GM18505 (cell line): ENCODE measurements around the gene PHACTR2.
A peak's percentile ranks its signal among the peaks of the same experiment; 100 is the strongest.
"Not testable (repeated sequence)": the region's sequence is repeated elsewhere in the genome, so short reads cannot be mapped to it uniquely, and the experiment has no call there.

ENCODE experiments used
- ATAC-seq: cut with Tn5 transposase; IDR thresholded peaks from one replicate; pipeline ENCODE4 v1.9.1; 2021; ENCODE audit not compliant: unreplicated experiment
- POLR2A ChIP-seq: IDR thresholded peaks from 4 replicates; pipeline ENCODE4 v1.6.1; 2011; ENCODE audit warnings: borderline replicate concordance; ENCODE audit not compliant: insufficient read depth, insufficient read length; ENCODE audit errors: extremely low read depth

The PHACTR2 gene

DNA sequence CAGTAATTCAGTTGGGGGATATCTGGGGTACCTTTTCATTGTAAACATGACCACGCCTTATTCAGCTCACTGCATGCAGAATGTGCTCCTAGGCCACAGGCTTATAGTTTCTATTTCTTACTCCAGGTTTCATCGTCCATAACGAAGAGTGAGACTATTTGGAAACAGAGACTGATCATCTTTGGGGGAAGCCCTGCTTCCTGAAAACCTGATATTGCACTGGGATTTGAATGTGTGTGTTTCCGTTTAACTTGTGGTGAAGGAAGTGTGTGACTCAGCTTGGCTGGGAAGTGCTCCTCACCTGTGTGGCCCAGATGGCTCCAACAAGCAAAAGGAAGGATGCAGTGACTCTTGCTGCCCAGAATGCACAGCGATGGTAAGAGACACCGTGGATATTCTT lies 145.8 kb downstream of the PHACTR2 start:
- no peak for TF ChIP-seq POLR2A
- no peak for ATAC-seq

DNA sequence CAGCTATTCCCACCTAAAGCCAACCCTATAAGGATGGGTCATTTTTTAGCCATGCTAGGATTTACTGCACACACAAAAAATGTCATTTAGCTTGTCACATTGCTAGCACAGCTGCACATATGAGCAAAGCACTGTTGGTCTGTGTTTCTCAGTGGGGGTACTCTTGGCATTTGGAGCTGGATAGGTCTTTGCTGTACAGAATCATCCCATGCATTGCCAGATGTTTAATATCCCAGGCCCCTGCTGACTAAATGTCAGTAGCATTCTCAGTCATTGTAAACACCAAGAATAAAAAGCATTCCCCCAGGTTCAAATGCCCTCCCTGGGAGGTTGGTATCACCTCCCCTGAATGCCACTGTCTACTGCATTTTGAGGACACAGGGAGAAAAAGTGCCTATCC lies 150.8 kb downstream of the PHACTR2 start:
- no peak for ATAC-seq
- no peak for TF ChIP-seq POLR2A

DNA sequence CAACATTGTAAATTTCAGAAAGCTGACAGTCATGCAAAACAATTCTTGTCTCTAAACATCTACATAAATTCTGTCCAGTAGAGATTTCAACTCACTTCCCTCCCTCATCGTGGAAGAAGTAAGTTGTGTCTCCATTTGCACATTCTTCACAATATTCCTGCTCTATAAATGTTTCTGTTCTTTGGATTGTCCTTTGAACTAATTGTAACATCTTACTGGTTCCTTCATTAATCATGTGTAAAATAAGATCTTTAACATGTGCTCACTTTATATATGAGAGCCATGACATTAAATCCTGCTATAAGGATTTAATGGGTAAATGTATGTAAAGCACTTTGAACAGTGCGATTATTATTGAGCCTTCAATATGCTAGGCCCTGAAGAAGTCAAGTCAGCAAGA lies 158.4 kb downstream of the PHACTR2 start:
- ATAC-seq, result no peak

DNA sequence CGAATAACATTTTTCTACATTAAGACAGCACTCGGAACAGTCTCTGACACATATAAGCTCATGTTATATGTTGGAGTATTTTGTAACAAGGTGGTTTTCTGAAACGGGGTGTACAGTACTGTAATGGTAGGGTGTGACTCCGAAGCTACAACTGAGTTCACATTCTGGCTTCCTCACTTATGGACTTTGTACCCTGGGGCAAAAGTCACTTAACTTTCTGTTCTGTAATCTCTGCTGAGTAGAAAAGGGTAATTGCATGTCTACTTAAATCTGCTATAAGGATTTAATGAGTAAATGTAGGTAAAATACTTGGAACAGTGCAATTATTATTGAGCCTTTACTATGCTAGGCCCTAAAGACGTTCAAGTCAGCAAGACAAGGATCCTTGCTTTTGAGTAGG lies 160.6 kb downstream of the PHACTR2 start:
- no peak for ATAC-seq
- TF ChIP-seq POLR2A, result no peak

More for the DNA sequence above, 158.4 kb downstream of the PHACTR2 start:
- no peak for TF ChIP-seq POLR2A

DNA sequence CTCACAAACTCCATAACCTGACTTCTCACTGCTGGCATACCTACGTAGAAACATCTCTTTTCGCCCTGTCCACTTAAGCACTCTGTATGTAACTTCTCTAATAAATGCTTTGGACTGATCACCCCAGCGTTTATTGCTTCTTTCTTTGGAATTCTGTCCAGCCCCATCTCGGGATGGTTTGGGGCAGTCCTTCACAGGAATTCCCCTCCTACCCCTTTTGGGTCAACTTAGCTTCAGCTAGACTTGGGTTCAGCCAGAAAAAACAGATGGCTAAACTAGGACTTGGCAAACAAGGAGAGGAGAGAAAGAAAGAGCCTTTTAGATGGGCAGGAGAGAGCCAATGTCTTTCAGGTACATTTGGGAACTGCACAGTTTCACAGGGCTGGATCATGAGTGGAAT lies 161.4 kb downstream of the PHACTR2 start:
- TF ChIP-seq POLR2A, result no peak
- ATAC-seq, result no peak

DNA sequence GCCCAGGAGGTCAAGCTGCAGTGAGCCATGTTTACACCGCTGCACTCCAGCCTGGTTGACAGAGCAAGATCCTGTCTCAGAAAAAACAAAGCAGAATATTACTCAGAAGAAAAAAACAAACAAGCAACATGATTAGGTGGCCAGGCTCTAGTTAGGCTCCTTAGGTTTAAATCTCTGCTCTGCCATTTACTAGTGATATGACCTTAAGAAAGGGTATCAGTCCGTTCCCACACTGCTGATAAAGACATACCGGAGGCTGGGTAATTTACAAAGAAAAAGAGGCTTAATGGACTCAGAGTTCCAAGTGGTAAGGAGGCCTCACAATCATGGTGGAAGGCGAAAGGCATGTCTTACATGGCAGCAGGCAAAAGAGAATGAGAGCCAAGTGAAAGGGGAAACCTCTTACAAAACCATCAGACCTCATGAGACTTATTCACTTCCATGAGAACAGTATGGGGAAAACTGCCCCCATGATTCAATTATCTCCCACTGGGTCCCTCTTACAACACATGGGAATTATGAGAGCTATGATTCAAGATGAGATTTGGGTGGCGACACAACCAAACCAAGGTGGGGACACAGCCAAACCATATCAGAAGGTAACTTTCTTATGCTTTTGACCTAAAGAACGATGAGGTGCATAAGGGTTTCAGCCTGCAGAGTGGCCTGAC lies 163.0 kb downstream of the PHACTR2 start:
- no peak for ATAC-seq
- no peak for TF ChIP-seq POLR2A

DNA sequence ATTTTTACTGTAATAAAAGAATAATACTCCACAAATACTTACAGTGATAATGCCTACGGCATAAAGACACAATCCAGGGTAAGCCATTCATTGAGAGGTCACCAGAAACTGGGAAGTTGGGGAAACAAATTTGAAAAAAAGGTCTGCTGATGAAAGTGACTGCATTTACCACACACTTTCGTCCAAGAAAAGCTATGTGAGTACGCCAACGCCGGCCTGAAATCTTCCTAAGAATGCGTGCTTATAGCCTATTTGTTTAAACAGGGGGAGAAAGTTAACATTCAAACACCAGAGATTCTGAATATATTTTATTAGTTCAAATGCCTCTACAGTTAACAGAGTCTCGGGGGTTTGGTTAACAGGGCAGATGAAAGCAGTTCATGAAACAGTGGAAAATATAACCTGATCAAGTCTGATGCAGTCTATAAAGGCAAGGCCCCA lies 164.7 kb downstream of the PHACTR2 start:
- no peak for ATAC-seq
- TF ChIP-seq POLR2A, result no peak

DNA sequence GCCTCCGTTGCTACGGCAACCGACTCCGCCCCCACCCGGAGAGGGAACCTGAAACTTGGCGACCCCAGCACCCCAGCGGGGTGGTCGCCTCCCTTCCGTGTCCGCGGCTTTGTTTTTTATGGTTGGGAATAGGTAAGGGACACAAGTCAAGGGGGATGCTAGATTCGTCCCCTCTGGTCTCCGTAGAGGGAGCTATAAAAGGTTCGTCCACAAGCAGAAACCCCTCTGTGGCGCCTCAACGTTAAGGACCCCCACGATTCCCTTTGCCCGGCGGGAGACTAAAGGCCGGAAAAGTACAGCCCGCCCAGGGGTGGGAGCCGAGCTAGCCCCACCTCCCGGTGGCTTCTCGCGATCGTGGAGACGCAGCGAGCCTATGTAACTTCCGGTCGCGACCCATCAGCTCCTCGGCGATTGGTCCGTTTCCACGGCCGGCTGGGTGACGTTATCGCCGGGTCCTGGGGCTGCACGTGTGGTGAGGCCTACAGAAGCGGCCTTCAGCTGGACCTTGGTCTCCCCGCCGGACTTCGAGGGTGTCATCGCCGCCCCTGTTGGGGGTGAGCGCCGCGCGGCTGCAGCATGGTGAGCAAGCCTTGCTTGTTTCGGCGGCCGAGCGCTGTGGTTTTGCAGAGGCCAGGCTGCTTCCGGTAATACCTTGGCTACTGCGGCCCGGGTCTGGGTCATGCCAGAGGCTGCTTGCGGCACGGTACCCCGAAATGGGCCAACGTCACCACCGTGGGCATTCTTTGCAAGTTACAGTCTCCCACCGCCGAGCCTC lies 165.3 kb downstream of the PHACTR2 start, which contains the start of gene LTV1:
TSS of gene LTV1 (plus strand) at position 437 of the 775 bp plus-strand sequence. CDS start at position 577, 140 bp downstream.
- TF ChIP-seq POLR2A, result peak; percentile 90
- ATAC-seq, result peak; percentile 100

DNA sequence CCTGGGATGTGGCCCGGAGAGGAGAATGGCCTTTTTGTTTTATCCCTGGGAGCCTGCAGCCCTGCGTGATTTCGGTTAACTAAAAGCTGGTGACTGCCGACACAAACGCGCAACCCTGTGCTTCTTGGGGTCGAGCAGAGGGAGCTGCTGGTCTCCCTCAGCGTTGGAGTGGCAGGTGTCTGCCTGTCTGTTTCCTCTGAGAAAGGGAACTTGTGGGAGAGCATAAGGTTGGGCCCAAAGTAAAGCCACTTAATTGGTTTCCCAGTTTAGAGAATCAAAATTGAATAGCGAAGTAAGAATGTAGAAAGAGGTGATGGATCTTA lies 165.9 kb downstream of the PHACTR2 start:
- no peak for TF ChIP-seq POLR2A

DNA sequence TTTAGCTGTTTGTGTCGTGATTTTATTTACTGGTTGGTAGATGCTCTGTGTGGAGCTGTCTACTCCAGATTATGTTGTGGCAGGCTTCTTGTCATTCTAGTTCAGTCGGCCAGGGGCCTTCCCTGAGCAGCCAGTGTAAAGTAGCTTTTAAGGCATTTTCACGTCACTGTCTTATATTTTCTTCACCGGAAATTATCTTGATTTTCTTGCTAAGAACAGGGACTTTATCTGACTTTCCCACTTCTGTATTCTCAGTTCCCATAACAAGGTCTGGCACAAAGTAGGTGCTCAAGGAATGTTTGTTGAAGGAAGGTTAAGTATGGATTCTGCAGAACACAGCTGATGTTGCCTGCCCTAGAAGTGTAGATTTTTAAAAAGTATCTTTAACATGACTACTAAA lies 166.2 kb downstream of the PHACTR2 start:
- TF ChIP-seq POLR2A, result no peak
- no peak for ATAC-seq

More for the DNA sequence above, 165.9 kb downstream of the PHACTR2 start:
- peak; percentile 6 for ATAC-seq

DNA sequence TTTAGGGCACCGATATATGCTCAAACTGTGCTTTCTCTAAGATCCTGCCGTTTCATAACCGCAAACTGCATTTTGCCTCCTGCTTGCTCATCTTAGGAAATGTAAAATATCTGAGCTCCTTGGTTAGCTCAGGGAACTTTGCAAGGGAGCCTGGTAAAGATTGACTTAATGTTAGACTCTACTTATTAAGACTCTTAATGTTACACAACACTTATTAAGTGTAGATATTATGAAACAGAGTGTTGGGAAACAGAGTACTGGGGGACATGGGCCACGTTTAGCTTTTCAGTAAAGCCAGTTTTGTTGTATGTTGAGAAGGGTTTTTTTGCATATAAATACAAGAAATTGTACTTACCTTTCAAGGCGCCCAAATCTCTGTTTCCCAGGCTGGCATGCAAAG lies 167.3 kb downstream of the PHACTR2 start:
- no peak for TF ChIP-seq POLR2A
- ATAC-seq, result no peak

DNA sequence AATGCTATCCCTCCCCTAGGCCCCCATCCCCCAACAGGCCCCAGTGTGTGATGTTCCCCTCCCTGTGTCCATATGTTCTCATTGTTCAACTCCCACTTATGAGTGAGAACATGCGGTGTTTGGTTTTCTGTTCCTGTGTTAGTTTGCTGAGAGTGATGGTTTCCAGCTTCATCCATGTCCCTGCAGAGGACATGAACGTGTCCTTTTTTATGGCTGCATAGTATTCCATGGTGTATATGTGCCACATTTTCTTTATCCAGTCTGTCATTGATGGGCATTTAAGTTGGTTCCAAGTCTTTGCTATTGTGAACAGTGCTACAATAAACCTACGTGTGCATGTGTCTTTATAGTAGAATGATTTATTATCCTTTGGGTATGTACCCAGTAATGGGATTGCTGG lies 173.9 kb downstream of the PHACTR2 start:
- ATAC-seq, result not testable (repeated sequence)

DNA sequence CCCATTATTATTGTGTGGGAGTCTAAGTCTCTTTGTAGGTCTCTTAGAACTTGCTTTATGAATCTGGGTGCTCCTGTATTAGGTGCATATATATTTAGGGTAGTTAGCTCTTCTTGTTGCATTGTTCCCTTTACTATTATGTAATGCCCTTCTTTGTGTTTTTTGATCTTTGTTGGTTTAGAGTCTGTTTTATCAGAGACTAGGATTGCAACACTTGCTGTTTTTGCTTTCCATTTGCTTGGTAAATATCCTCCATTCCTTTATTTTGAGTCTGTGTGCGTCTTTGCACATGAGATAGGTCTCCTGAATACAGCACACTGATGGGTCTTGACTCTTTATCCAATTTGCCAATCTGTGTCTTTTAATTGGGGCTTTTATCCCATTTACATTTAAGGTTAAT lies 177.3 kb downstream of the PHACTR2 start:
- not testable (repeated sequence) for ATAC-seq

DNA sequence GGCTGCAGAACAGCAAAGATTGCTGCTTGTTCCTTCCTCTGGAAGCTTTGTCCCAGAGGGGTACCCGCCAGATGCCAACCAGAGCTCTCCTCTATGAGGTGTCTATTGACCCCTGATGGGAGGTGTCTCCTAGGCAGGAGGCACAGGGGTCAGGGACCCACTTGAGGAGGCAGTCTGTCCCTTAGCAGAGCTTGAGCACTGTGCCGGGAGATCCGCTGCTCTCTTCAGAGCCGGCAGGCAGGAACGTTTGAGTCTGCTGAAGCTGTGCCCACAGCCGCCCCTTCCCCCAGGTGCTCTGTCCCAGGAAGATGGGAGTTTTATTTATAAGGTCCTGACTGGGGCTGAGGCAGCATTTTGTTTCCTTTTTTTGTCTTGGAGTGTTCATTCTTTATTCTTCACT lies 179.0 kb downstream of the PHACTR2 start:
- ATAC-seq, result not testable (repeated sequence)
